Measurements from ENCODE around the gene DCDC2.
"Not testable (repeated sequence)": the region's sequence is repeated elsewhere in the genome, so short reads cannot be mapped to it uniquely, and the experiment has no call there.

DCDC2 gene

DNA sequence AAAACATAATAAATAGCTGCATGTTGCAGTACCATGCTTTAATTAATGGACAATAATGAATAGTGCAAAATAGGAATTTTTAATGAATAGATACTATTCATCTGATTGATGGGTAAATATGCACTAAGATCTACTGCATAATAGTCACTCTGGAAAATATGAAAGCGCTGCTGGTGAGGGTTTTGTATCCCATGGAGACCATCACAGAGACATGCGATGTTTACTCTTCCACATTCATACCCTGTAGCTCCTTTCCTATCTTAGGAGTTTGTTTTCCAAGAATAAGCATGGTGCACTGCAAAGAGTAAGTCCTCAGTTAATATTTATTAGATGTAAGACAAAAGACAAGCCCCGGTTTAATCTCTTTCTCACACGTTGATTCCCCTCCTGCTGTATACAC is 150.4 kb downstream of the DCDC2 start:
- no peak for DNase-seq

DNA sequence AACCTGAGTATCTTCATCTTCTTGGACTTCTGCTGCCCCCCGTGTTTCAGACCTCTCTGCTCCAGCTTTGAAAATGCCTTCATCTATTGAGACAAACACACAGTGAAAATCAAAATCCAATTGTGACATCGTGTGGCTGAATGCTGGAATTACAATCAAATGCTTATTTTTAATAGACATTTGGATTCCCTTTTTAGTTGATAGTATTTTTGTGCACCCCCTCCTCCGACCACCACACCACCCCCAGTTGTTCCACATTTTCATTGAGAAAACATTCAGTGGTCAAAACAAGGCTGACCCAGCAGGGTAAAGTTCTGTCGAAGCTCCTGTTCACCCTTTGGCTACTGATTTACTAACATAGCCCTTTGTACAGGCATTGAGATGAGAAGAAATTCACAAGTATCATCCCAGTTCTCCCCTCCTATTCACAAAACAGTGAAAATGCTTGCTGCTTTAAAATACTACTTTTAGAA is 152.8 kb downstream of the DCDC2 start:
- no peak for DNase-seq

DNA sequence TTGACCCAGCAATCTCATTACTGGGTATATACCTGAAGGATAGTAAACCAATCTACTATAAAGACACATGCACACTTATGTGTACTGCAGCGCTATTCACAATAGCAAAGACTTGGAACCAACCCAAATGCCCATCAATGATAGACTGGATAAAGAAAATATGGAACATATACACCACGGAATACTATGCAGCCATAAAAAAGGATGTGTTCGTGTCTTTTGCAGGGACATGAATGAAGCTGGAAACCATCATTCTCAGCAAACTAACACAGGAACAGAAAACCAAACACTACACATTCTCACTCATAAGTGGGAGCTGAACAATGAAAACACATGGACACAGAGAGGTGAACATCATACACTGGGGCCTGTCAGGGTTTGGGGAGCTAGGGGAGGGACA is 153.7 kb downstream of the DCDC2 start:
- DNase-seq = not testable (repeated sequence)

DNA sequence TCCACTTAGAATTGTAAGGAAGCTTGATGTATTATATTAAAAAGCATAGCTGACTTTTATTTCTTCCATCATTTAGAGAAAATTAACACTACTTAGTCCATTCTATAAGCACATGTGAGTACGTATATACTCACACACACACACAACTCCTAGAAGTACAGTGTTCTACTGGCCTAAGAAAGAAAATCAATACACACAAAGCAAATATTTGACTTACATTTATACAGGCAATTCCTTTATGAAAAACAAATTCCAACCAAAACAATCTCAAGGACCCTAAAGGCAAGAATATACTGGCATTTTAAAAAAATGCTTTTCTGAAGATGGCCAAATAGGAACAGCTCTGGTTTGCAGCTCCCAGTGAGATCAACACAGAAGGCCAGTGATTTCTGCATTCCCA is 160.0 kb downstream of the DCDC2 start:
- no peak for DNase-seq

DNA sequence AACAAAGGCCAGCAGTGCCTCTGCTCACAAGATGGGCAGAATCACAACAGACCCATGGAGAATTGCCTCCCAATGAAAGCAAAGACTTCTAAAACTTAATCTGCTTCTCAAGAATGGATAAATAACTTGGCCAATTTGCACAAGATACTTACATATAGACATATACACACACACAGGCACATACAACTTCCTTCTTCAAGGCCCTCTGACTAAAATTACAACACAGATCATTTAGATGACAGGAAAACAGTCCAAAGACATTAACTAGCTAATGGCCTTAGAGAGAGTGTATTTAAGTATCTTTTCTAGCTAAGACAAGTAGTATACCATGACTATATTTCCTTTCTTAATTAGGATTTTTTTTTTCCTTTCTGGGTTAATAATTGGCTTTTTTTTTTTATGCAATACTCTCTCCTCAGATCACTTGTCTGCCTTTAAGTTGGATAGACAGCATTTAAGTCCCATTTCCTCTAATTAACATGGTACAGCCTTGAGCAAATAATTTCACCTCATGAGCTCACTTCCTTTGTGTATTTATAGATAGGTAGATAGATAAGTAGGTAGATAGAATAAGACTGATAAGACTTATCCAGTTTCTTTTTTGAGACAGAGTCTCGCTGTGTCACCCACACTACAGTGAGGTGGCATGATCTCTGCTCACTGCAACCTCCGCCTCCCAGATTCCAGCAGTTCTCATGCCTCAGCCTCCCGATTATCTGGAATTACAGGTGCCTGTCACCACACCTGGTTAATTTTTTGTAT is 161.8 kb downstream of the DCDC2 start:
- no peak for DNase-seq

DNA sequence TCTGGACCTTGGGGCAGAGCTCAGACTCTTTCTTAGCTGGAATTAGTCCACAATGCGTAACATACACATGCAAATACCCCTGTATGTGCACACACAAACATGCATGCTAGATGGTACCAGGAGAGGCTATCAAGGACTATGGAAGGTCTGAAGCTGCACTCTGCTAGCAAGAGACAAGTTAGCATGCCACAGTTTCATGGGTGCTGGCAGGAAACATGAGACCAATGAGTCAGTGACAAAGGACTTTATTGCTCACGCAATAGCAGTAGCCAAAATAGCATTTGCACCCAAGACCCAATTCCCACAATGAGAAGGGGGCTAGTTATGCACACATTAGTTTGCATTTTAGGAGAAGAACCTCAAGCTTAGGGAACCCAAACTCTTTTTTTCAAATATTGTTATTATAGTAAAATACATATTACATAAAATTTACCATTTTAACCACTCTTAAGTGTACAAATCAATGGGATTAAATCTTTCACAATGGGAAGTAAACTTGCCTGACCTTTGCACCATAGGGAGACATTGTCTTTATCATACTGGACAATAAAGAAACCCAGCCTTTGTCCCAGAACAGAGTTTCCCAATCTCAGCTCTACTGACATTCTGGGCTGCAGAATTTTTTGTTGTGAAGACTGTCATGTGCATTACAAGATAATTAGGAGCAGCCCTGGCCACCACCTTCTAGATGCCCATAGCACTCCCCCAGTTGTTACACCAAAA is 162.7 kb downstream of the DCDC2 start:
- DNase-seq = no peak

DNA sequence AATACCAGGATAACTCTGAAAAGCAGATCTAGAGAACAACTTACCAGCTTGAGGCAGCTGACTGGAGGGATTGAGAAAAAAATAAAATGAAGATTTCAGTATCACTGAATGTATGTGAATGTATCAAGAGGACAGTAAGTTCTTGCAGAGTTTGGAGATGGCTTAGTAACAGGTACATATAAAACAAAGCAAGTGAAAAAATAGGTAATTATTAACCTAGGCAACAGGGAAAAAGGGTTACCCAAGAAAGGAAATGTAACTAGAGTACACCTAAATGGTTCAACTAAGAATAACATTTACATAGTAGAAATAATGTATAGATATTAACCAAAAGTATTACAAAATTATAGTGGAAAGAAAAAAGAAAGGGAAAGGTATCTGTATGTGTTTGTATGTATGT is 164.5 kb downstream of the DCDC2 start:
- DNase-seq = no peak

DNA sequence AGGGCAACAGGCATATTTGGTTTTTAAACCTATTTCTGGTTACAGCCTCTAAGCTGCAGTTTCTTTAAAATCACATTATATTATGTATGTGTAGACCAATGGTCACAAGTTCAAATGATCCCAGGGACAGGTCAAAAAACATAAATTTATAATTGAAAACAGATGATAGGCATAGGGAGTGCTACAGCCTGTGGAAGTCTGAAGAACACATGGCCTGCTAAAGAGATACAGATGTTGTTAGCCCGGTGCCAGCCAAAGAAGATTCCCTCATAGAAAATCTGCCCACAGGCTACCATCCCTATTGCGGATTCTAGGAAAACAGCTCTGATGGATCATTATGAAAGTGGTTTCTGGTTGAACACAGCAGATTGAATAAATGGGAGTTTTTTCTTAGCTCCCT is 166.5 kb downstream of the DCDC2 start:
- DNase-seq = no peak

DNA sequence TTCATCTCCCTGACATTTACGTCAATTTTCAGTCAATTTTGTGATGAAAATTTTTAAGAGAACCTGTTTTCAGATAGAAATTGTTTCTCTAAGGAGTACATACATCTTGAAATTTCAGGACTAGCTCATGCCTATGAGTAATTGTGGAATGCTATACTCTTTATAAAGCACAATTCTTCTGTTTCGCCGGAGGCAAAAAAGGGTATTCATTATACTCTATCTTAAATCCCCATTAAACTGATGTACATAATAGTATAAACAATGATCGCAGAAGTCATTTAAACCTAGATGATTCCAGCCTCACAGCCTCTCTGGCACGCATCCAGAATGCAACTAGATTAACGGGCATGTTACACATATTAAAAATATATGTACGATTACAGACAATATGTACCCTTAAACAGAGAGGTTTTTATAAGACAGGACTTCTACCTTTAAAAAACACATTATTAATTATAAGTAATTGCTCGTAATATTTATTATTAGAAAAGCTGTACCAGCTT is 169.2 kb downstream of the DCDC2 start:
- DNase-seq = no peak

DNA sequence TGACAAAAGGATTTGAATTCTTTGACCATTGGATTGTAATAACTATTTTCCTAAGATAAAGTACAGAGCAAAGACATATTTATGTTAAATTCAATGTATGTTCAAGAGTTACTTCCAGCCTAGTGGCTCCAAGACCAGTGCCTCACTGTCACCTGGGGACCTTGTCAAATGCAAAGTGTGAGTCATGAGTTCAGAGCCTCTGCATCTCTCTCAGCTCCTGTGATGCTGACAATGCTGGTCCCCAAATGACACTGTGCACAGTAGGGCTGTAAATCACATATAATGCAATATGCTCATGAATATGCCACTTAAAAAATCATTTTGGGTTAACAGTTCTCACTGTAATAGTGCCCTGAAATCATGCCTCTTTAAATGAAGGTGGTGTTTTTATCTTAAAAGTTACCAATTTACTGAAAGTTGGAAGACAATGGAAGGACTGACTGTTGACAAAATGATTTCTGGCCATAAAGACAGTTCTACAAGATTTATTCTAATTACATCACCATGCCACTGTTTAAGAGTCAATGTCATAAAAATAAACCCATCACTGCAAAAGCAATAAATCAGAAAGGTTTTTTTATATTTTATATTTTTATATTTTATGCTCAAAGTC is 169.8 kb downstream of the DCDC2 start:
- DNase-seq = no peak

DNA sequence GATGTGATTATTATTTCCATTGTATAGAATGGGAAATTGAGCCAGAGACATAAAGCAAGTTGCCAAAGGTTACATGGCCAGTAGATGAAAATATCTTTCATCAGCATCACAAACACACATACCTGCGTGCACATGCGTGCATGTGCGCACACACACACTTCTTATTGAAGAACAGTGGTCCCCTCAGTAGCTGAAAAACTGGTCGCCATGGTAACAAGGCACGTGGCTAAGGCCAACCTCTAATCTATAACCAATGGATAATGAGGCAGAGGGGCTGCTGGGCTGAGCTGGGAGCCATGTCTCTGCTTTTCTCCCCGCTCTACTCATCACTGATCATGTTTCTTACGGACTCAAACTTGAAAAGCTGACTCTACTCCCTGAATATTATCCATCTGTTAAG is 171.5 kb downstream of the DCDC2 start:
- no peak for DNase-seq

DNA sequence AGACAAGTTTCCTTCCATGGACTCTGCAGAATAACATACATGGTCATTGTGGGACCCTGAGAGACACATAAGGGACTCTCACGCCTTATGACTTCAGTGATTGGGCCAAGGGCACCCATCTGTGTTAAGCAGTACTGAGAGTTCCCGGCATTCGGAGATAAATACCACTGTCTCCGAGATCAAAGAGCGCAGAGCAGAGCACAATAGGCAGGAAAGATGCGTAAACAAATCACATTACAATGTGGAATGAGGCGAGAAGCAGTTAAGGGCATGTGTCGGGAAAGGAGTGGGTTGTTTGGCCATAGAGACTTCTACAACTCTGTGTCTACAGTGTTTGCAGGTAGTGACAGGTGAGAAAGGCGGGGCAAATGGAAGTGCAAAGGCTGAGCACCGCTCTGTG is 174.3 kb downstream of the DCDC2 start:
- DNase-seq = no peak

DNA sequence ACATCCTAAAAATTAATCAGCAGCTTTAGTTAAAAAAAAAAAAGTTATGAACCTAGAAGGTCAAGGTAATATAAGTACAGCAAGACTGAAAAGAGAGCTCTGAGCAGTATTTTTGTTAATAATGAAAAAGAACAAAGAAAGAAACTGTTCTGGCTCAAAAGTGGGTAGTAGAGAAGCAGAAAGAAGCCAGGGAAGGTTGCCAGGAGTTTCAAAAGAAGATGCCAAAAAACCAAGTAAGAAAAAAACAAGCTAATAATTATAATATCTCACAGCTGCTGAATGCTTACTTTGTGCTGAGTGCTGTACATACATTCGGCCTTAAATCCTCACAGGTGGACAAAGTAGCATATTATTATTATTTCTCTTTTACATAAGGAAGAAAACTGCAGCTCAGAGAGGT is 200.0 kb downstream of the DCDC2 start:
- no peak for DNase-seq

DNA sequence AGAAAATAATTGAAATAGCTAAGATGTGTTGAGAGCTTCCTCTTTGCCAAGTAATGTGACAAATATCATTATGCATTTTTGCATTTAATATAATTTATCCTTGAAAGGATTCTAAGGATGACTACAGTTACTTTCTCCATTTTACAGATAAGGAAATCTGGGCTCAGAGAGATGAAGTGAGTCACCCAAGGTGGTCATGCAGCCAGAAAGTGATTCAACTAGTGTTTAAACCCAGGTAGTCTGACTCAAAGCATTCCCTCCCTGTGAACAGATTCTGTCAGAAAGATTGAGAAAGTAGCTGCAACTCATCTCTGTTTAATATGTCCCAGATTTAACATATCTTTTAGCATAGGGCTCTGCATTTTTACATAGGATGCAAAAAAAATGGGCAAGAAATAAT is 203.7 kb downstream of the DCDC2 start:
- DNase-seq = no peak

DNA sequence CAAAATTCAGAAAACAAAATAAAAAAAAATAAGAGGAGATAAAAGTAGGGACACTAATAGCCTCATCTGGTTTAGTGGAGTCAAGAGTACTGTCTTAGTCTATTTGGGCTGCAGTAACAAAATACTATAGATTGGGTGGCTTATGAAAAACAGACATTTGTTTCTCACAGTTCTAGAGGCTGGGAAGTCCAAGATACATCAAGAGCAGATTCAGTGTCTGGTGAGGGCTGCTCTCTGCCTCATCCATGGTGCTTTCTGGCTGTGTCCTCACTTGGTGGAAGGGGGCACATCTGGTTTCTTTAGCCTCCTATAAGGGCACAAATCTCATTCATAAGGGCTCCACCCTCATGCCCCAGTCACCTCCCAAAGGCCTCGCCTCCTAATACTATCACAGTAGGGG is 205.8 kb downstream of the DCDC2 start:
- DNase-seq = no peak

DNA sequence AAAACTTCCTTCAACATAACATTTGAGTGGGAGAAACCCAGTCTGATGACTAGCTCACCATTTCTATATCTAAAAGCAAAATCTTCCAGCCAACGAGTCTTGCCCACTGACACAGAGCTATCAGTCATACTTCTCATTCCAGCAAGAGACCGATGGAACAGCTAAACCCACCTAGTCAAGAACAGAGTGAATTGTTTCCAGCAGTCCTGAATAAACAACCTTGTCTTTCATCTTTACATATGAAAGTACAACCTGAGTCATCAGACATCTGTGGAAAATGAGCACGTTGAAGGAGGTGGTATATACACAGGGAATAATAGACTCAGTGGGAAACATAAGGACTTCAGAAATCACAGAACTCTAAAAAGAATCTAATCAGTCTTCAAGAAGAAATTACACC is 208.0 kb downstream of the DCDC2 start:
- DNase-seq = no peak

DNA sequence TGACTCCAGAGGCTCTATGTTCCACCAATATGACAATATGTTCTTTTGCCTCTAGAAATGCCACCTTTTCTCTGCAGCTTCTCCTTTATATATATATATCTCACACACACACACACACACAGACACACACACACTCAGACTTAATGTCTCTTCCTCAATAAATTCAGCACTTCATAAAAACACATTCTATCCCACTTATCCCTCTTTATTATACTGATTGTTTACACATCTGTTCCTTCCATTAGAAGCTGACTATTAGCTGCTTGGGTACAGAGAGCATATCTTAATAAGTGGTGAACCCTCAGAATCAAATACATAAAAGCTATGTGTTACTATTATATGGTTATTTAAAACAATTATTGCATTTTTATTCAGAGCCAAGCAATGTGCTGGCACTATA is 208.6 kb downstream of the DCDC2 start:
- DNase-seq = no peak

DNA sequence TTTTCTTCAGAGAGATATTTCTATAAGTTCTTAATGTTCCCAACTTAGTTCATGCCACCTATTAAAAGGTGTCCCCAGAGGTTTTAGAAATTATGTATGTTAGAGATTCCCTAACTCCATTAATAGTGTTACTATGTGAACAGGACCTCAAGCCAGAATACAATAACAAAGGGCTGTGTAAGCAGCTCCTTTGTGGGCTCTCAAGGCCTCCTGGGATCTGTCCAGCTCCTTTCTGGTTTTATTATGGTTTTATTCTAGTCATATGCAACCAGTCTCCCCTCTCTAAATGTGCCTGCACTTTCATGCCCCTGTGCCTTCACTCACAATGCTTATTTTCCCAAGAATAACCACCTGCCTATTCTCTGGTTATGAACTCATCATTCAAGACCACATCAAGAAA is 209.2 kb downstream of the DCDC2 start:
- no peak for DNase-seq

DNA sequence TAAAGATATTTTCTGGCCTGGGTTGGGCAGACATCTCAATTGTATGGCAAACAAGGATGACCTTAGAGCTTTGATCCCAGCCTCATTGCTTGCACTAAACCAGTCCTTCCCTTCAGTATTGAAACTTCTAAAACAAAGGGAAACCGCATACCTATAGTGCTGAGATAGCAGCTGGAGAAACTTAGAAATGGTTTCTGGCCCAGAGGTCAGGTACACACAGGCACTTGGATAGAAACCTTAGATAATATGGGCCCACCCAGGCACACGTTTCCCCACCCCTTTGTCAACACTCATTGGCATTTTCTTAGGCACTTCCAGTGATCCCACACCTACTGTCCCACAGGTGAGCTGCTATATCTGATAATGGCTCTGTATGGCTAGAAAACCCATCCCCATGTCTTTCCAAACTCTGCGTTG is 209.7 kb downstream of the DCDC2 start:
- DNase-seq = no peak

DNA sequence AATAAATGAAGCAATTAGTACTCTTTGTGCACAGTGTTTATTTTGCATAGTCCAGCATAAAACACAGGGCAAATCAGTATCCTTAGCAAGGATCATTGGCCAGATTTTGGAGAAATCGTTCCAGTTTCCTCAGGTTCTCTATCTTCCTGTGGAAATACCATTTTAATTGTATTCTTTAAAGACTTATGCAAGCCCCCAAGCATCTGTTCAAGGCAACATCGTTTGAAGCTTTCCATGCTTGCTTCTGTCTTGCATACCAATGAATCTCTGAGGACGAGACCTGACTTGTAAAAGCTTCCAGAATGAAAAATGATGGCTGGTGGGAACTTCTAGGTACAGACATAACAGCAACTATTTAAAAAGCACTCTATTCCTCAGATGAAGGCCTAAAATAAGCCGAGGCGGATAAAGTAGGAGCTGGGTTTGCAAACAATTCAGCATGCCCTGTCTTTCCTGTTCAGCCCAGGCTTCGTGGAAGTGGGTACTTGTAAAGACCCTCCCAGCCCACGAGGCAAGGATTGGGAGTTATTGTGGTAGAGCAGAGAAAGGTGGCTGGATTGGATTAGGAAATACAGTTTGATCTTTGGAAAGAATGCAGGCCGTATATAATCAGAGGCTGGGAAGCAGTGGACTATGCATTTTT is 210.2 kb downstream of the DCDC2 start:
- no peak for DNase-seq

DNA sequence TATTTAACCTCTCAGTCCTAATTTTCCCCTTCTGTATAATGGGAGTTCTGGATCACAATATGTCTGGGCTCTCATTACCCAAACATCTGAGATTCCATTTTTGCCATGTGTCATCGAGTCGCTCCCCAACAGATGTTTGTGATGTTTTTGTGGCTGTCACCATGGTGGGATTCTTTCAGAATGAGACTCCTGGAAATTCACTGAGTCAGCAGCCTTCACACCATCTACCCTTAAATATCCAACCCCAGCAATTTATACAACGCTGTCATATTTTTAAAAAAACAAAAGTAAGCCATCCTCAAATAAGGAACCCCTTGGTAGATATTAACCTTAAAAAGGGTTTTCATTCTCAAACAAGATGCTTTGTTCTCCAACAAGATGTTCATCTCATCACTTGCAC is 211.0 kb downstream of the DCDC2 start:
- no peak for DNase-seq

DNA sequence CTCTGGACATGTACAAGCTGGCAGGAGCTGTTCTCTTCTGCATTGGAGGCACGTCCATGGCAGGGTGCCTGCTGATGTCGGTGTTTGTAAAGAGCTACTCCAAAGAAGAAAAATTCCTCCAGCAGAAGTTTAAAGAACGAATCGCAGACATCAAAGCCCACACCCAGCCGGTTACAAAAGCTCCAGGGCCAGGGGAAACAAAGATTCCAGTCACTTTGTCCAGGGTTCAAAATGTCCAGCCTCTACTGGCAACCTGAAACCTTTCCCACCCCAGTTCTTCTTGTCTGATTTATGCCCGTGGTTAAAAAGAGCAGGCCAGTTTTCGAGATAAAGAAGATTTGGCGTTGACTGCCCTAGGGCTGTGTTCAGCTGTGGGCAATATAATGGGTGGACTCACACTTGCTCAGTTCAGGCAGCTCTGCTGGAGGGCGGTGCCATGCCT is 212.1 kb downstream of the DCDC2 start:
- DNase-seq = no peak

DNA sequence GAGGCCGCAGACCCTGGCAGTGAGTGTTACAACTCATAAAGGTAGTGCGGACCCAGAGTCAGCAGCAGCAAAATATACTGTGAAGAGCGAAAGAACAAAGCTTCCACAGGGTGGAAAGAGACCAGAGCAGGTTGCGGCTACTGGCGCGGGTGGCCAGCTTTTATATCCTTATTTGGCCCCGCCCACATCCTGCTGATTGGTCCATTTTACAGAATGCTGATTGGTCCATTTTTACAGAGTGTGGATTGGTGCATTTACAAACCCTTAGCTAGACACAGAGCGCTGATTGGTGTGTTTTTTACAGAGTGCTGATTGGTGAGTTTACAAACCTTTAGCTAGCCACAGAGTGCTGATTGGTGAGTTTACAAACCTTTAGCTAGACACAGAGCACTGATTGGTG is 215.1 kb downstream of the DCDC2 start:
- not testable (repeated sequence) for DNase-seq

All from CD4-positive, alpha-beta T cell treated with Interferon gamma for 1 hour (primary cell).